ENCODE data around the gene MAGI1. TPM values are rescaled to one million over a fixed set of nuclear protein-coding genes. Genes with fewer than 3 reads are reported as not detected.

MAGI1 gene
- total RNA-seq, 1 donor from 2014 or later, result not detected

DNA sequence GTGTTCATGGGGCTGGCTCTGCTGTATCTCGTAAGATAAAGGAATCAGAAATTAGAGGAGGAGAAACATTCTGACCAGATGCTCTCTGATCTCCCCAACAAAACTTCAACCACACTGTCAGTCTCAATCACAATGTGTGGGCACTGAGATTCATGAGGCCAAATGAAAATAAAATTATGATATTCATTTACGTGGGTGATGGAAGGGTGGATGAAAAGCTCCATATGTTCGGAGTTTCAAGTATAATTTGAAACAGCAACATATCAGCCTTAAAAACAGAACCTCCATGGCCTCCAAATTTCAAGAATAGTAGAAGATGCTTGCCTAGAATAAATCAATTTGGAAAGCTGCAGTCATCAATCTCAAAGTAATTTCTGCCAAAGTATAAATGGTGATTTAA is 363.7 kb downstream of the MAGI1 start:
- intact Hi-C loops (cut with micrococcal nuclease), result no loop called here
- no peak overlapping the region for H3K27ac Mint-ChIP-seq
- ATAC-seq (ENCODE audit: low read depth), result no peak
- no peaks in the 10 kb centered on the region for H3K9me3 Mint-ChIP-seq
- no peaks in the 10 kb centered on the region for H3K27me3 Mint-ChIP-seq
- no peak for TF ChIP-seq CTCF (IDR thresholded peaks at IDR 0.05)
- H3K4me1 Mint-ChIP-seq, result no peaks in the 10 kb centered on the region
- DNase-seq, result no peak
- no peak overlapping the region for H3K4me3 Mint-ChIP-seq
- ChIA-PET CTCF (no interaction called here), POLR2A (no interaction called here)
- H3K36me3 Mint-ChIP-seq (ENCODE audit: low read depth), result no peaks in the 10 kb centered on the region

DNA sequence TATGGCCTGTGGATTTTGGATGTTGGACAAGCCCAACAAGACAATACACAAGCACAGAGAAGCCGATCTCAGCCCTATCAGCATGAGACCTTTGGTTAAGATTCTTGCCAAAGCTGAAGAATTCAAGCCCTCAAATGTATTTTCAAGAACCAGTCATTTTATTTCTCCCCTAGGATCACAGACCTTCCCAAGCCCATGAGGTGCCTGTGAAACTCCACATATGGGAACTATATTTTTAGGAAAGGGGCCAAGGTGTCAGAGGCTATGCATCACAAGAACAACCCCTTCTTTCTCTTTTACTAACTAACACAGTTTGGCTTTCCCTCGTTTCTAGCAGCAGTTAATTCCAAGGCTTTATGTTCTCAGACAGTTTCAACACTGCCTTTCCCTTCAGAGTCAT is 364.5 kb downstream of the MAGI1 start:
- no peak for TF ChIP-seq CTCF (IDR thresholded peaks at IDR 0.05)
- Mint-ChIP-seq H3K4me1 (no peaks in the 10 kb centered on the region), H3K27ac (no peak overlapping the region), H3K27me3 (no peaks in the 10 kb centered on the region), H3K4me3 (no peak overlapping the region), H3K36me3 (ENCODE audit: low read depth) (no peaks in the 10 kb centered on the region), H3K9me3 (no peaks in the 10 kb centered on the region)
- DNase-seq (no peak), ATAC-seq (ENCODE audit: low read depth) (no peak)
- ChIA-PET CTCF (no interaction called here), POLR2A (no interaction called here)
- intact Hi-C loops (cut with micrococcal nuclease), result no loop called here

DNA sequence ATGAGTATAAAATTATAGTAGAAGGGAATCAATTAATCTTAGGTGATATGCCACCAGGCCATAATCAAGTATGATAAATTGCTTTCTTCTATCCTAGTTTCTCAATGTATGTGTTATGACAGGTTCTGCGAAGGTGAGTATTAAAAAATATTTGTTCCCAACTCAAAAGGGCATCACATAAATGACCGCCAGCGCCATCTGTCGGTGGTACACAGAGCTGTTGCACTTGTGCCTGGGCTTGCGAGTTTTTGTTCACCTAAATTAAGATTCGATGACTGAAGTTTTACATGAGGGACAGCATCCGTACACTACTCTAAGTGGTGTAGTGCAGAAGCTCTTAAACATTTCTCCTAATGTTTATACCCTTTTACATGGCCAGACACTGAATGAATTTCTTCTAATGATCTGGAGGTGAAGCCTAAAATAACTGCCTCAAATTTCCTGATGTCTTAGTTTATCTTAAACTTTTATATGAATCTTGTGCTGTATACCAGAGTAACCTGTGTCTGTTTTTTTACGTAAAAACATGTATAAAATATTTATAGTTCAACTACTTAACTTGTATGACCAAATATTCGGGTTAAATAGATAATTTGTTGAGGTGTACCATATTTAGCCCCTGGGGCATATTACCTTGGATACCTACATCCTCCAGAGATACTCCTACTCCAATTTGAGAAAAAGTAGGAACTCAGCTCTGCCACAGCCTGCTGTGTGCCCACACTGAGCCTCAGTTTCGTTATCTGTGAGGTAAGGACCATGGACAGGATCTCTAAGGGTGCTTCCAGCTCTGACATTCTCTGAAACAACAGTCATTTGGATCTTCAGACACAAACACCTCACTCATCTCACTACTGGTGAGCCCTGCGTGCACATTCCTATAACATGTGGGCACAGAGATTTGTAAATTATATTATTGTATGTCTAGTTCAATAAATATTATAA is 365.6 kb downstream of the MAGI1 start:
- no peaks in the 10 kb centered on the region for H3K27me3 Mint-ChIP-seq
- no peaks in the 10 kb centered on the region for H3K9me3 Mint-ChIP-seq
- no peak for ATAC-seq (ENCODE audit: low read depth)
- no peak for TF ChIP-seq CTCF (IDR thresholded peaks at IDR 0.05)
- ChIA-PET POLR2A (no interaction called here), CTCF (no interaction called here)
- no peak overlapping the region for H3K27ac Mint-ChIP-seq
- intact Hi-C loops (cut with micrococcal nuclease), result no loop called here
- no peak for DNase-seq
- H3K36me3 Mint-ChIP-seq (ENCODE audit: low read depth), result no peaks in the 10 kb centered on the region
- no peak overlapping the region for H3K4me3 Mint-ChIP-seq
- no peaks in the 10 kb centered on the region for H3K4me1 Mint-ChIP-seq

DNA sequence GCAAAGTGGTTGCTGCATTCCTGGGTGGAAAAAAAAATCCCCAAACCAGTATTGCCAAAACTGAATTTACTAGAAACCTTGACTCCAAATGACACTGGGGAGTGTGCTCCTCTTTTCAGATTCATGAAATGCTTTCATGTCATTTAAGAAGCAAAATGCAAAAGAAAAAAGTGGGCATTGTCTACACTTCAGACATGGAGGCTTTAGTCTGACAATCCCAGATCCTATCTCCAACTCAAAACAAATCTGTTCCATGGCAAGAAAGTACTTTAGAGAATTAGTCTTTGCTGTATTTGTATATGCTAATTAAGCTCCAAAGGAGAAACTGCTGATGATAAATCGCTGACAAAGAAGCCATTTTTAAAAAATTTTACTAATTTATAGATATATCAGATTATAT is 366.7 kb downstream of the MAGI1 start:
- Mint-ChIP-seq H3K9me3 (no peaks in the 10 kb centered on the region), H3K36me3 (ENCODE audit: low read depth) (no peaks in the 10 kb centered on the region), H3K27ac (no peak overlapping the region), H3K4me1 (no peaks in the 10 kb centered on the region), H3K27me3 (no peaks in the 10 kb centered on the region), H3K4me3 (no peak overlapping the region)
- ATAC-seq (ENCODE audit: low read depth) (no peak), DNase-seq (no peak)
- TF ChIP-seq CTCF (IDR thresholded peaks at IDR 0.05), result no peak
- CTCF ChIA-PET, result no interaction called here
- POLR2A ChIA-PET, result no interaction called here
- intact Hi-C loops (cut with micrococcal nuclease), result no loop called here

GRCh38 chr3:65671004-65671403 is 367.7 kb downstream of the MAGI1 start:
- intact Hi-C loops (cut with micrococcal nuclease), result no loop called here
- POLR2A ChIA-PET, result no interaction called here
- no peak overlapping the region for H3K27ac Mint-ChIP-seq

More at GRCh38 chr3:65671004-65671403, 367.7 kb downstream of the MAGI1 start:
- Mint-ChIP-seq H3K36me3 (ENCODE audit: low read depth) (no peaks in the 10 kb centered on the region), H3K4me3 (no peak overlapping the region), H3K9me3 (no peaks in the 10 kb centered on the region), H3K4me1 (no peaks in the 10 kb centered on the region), H3K27me3 (no peaks in the 10 kb centered on the region)
- ATAC-seq (ENCODE audit: low read depth) (no peak), DNase-seq (no peak)
- CTCF ChIA-PET, result no interaction called here
- no peak for TF ChIP-seq CTCF (IDR thresholded peaks at IDR 0.05)

Measured in activated B cell treated with CpG ODN at 0.5 μM for 24 hours (primary cell).